Ishikawa (cell line): ENCODE results near the gene DMRT3.

Experiments
- CEBPB ChIP-seq: IDR thresholded peaks from 2 replicates; pipeline ENCODE4 v1.6.1; 2012
- CREB1 ChIP-seq: IDR thresholded peaks from 2 replicates; pipeline ENCODE4 v1.6.1; 2012; ENCODE audit warnings: low read depth
- EGR1 ChIP-seq: IDR thresholded peaks from 2 replicates; pipeline ENCODE4 v1.6.1; 2012
- EP300 ChIP-seq: IDR thresholded peaks from 2 replicates; pipeline ENCODE4 v1.6.1; 2012; ENCODE audit warnings: borderline replicate concordance
- FOXM1 ChIP-seq: IDR thresholded peaks from 2 replicates; pipeline ENCODE4 v1.6.1; 2012; ENCODE audit warnings: low read depth, borderline replicate concordance
- MAX ChIP-seq: IDR thresholded peaks from 2 replicates; pipeline ENCODE4 v1.6.1; 2012
- NFIC ChIP-seq: IDR thresholded peaks from 2 replicates; pipeline ENCODE4 v1.6.1; 2012
- RAD21 ChIP-seq: IDR thresholded peaks from 2 replicates; pipeline ENCODE4 v1.6.1; 2012; ENCODE audit warnings: low read depth
- REST ChIP-seq: IDR thresholded peaks from 2 replicates; pipeline ENCODE4 v1.6.1; 2012; ENCODE audit warnings: low read depth, mild to moderate bottlenecking
- TAF1 ChIP-seq: IDR thresholded peaks from 2 replicates; pipeline ENCODE4 v1.6.1; 2012; ENCODE audit warnings: low read depth, mild to moderate bottlenecking
- TCF12 ChIP-seq: IDR thresholded peaks from 2 replicates; pipeline ENCODE4 v1.6.1; 2012; ENCODE audit warnings: low read depth
- TEAD4 ChIP-seq: IDR thresholded peaks from 2 replicates; pipeline ENCODE4 v1.6.1; 2012
- USF1 ChIP-seq: IDR thresholded peaks from 2 replicates; pipeline ENCODE4 v1.6.1; 2012
- YY1 ChIP-seq: IDR thresholded peaks from 2 replicates; pipeline ENCODE4 v1.6.1; 2012; ENCODE audit warnings: low read depth
- ZBTB7A ChIP-seq: IDR thresholded peaks from 2 replicates; pipeline ENCODE4 v1.6.1; 2012; ENCODE audit warnings: low read depth

DMRT3 gene

GRCh38 chr9:973295-973834, 3.1 kb upstream of the DMRT3 start:
- no peak for TF ChIP-seq USF1
- TF ChIP-seq RAD21: no peak
- TF ChIP-seq TCF12: no peak
- TF ChIP-seq CREB1: no peak
- TF ChIP-seq EGR1: no peak
- TF ChIP-seq FOXM1: no peak
- no peak for TF ChIP-seq MAX
- no peak for TF ChIP-seq TEAD4
- no peak for TF ChIP-seq CEBPB
- no peak for TF ChIP-seq YY1
- no peak for TF ChIP-seq REST
- no peak for TF ChIP-seq TAF1
- TF ChIP-seq NFIC: no peak
- TF ChIP-seq EP300: no peak
- TF ChIP-seq ZBTB7A: no peak

- no peak for TF ChIP-seq REST
- no peak for TF ChIP-seq TEAD4
- TF ChIP-seq CREB1: no peak
- TF ChIP-seq FOXM1: no peak
- no peak for TF ChIP-seq RAD21
- TF ChIP-seq NFIC: no peak
- no peak for TF ChIP-seq TAF1
- TF ChIP-seq USF1: no peak
- TF ChIP-seq CEBPB: no peak
- no peak for TF ChIP-seq EP300
- TF ChIP-seq TCF12: no peak
- TF ChIP-seq EGR1: no peak
- TF ChIP-seq YY1: no peak
- no peak for TF ChIP-seq ZBTB7A
- TF ChIP-seq MAX: no peak
Observed at GRCh38 chr9:974031-974995, 2.1 kb upstream of the DMRT3 start.

GRCh38 chr9:974996-975739, 1.3 kb upstream of the DMRT3 start:
- TF ChIP-seq TAF1: no peak
- no peak for TF ChIP-seq YY1
- no peak for TF ChIP-seq RAD21
- TF ChIP-seq REST: no peak
- TF ChIP-seq CREB1: no peak
- TF ChIP-seq TCF12: no peak
- TF ChIP-seq FOXM1: no peak
- TF ChIP-seq NFIC: no peak
- no peak for TF ChIP-seq USF1
- no peak for TF ChIP-seq MAX
- TF ChIP-seq EP300: no peak
- no peak for TF ChIP-seq CEBPB
